Transverse colon (tissue), 4 donors: ENCODE data around the gene ARAP1. TPM values are rescaled to one million over a fixed set of nuclear protein-coding genes. Genes with fewer than 3 reads are reported as not detected.

ENCODE experiments used
- DNase-seq: peaks from one replicate; pipeline ENCODE4 v3.0.0-alpha.2; 2019
- H3K27ac ChIP-seq, 4 donors: fragments of 200-600 bp; sonication (generic); 2 replicates each; pipeline ENCODE4 v1.5.1; 2016 to 2018; ENCODE audit warnings: inconsistent platforms in 4 of 4
- H3K27me3 ChIP-seq: fragments of 200-600 bp; sonication (generic); 2 replicates; pipeline ENCODE4 v1.5.1; 2017; ENCODE audit warnings: inconsistent platforms
- H3K36me3 ChIP-seq, 4 donors: fragments of 200-600 bp; sonication (generic); 2 replicates each; pipeline ENCODE4 v1.5.1; 2017 to 2019; ENCODE audit warnings: inconsistent platforms in 4 of 4
- H3K4me1 ChIP-seq, 4 donors: fragments of 200-600 bp; sonication (generic); 2 replicates each; pipeline ENCODE4 v1.5.1; 2017 to 2020; ENCODE audit warnings: inconsistent platforms in 4 of 4
- H3K4me3 ChIP-seq, 4 donors: fragments of 200-600 bp; sonication (generic); 1 replicate in 1 of 4; 2 replicates in 3 of 4; pipeline versions ENCODE4 v1.5.1 to v1.6.1; 2017 to 2019; ENCODE audit warnings: inconsistent platforms in 4 of 4
- H3K9me3 ChIP-seq, 2 donors: fragments of 200-600 bp; sonication (generic); 2 replicates each; pipeline ENCODE4 v1.5.1; 2017 to 2019; ENCODE audit warnings: inconsistent platforms in 2 of 2
- EP300 ChIP-seq: sonication (generic); formaldehyde crosslinking; IDR thresholded peaks from one replicate; pipeline ENCODE4 v1.6.1; 2017; ENCODE audit warnings: antibody characterized with exemption, low read depth
- POLR2A ChIP-seq: fragments of 450-650 bp; IDR thresholded peaks from one replicate; pipeline ENCODE4 v1.6.1; 2016; ENCODE audit warnings: antibody characterized with exemption, mild to moderate bottlenecking, moderate library complexity
- POLR2AphosphoS5 ChIP-seq, 3 donors: sonication (generic); formaldehyde crosslinking; IDR thresholded peaks; one replicate each; pipeline ENCODE4 v1.6.1; 2016; ENCODE audit warnings: antibody characterized with exemption in 3 of 3
- WGBS, 2 donors: methylation state at CpG; one replicate each; pipeline ENCODE4 v1.1.5; 2018; ENCODE audit warnings: low coverage in 1 of 2; 5-methylcytosine and 5-hydroxymethylcytosine counted together
- in situ Hi-C, 4 donors: fragments of 200-750 bp; cut with MboI; loops; one replicate each; pipeline versions ENCODE4 v1.15.0 to v1.15.1; 2017; ENCODE audit warnings: low sequenced_read_pairs in 3 of 4, low pct_ligation_motif_present in 1 of 4, low pct_unique_long_range_greater_than_20kb in 1 of 4
- intact Hi-C: fragments of 100-400 bp; cut with DNase I; formaldehyde crosslinking; loops from one replicate; pipeline ENCODE4 v1.15.1; 2023; ENCODE audit warnings: low total_unique reads
- total RNA-seq, 4 donors: library from RNA; depleted of rRNA; stranded (reverse); fragments of >200 nt; gene quantifications; one replicate each; pipeline ENCODE4 v1.1.0, GENCODE V29; 2016
- TF ChIP-seq, protein P1 (sequence below), 5 experiments: fragments of 200-600 bp in 3 of 5; fragments of 450-650 bp in 2 of 5; sonication (generic) in 3 of 5; IDR thresholded peaks; 1 replicate in 2 of 5; 2 replicates in 3 of 5; pipeline ENCODE4 v1.5.1; 2016 to 2017; ENCODE audit warnings: antibody characterized with exemption in 5 of 5, inconsistent platforms in 3 of 5, mild to moderate bottlenecking in 2 of 5, moderate library complexity in 1 of 5

ARAP1 gene
- total RNA-seq, 4 donors from 2014 or later = 99.4 to 233 (median 108) TPM

DNA sequence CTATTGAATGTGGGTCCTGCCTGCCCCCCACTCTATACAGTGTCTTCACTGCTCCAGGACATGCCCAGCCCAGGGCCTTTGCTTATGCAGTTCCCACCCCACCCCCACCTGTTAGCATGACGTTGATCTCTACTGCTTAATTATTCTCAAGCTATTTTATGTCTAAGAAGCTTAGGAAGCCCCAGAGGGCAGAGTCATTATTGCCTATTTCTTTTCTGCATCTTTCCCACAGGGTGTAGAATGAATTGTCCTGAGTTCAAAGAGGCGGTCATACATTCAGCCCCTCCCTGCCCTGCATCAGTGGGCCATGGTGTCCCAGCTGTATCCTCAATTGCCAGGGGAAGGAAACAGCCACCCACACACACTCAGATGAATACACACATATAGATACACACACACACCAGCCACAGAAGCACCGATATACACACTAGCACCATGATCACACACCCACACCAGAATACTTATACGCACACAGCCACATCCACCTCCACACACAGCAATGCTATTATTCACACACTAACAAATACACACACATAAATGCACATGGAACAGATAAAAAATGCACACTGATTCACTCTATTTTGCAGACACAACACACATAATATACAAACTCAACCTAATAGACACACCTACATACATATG lies 79.5 kb downstream of the ARAP1 start:
- 54 to 94% methylated on average over 2 to 4 of the region's 4 CpGs for WGBS, 2 donors
- DNase-seq = no peak
- Histone ChIP-seq H3K4me1 (peaks cover 0 to 5% (median 0%) of the 10 kb centered on the region in 4 donors), H3K36me3 (no peaks in the 10 kb centered on the region), H3K4me3 (no peak overlapping the region), H3K9me3 (peaks cover 0 to 2% of the 10 kb centered on the region in 2 donors), H3K27ac (no peak overlapping the region), H3K27me3 (peaks cover 85% of the 10 kb centered on the region)
- TF ChIP-seq EP300 (no peak), POLR2A (no peak), POLR2AphosphoS5 (IDR thresholded peaks at IDR 0.05) (no peak)
- TF ChIP-seq, protein P1, sequence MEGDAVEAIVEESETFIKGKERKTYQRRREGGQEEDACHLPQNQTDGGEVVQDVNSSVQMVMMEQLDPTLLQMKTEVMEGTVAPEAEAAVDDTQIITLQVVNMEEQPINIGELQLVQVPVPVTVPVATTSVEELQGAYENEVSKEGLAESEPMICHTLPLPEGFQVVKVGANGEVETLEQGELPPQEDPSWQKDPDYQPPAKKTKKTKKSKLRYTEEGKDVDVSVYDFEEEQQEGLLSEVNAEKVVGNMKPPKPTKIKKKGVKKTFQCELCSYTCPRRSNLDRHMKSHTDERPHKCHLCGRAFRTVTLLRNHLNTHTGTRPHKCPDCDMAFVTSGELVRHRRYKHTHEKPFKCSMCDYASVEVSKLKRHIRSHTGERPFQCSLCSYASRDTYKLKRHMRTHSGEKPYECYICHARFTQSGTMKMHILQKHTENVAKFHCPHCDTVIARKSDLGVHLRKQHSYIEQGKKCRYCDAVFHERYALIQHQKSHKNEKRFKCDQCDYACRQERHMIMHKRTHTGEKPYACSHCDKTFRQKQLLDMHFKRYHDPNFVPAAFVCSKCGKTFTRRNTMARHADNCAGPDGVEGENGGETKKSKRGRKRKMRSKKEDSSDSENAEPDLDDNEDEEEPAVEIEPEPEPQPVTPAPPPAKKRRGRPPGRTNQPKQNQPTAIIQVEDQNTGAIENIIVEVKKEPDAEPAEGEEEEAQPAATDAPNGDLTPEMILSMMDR (IDR thresholded peaks at IDR 0.05) = no peak
- intact Hi-C loops = no loop called here
- in situ Hi-C loops = loop anchor here in 3 of 4 donors (25.0 kb wide), 2 partner anchors 185 to 210 kb away; no protein-coding TSS in a partner anchor

DNA sequence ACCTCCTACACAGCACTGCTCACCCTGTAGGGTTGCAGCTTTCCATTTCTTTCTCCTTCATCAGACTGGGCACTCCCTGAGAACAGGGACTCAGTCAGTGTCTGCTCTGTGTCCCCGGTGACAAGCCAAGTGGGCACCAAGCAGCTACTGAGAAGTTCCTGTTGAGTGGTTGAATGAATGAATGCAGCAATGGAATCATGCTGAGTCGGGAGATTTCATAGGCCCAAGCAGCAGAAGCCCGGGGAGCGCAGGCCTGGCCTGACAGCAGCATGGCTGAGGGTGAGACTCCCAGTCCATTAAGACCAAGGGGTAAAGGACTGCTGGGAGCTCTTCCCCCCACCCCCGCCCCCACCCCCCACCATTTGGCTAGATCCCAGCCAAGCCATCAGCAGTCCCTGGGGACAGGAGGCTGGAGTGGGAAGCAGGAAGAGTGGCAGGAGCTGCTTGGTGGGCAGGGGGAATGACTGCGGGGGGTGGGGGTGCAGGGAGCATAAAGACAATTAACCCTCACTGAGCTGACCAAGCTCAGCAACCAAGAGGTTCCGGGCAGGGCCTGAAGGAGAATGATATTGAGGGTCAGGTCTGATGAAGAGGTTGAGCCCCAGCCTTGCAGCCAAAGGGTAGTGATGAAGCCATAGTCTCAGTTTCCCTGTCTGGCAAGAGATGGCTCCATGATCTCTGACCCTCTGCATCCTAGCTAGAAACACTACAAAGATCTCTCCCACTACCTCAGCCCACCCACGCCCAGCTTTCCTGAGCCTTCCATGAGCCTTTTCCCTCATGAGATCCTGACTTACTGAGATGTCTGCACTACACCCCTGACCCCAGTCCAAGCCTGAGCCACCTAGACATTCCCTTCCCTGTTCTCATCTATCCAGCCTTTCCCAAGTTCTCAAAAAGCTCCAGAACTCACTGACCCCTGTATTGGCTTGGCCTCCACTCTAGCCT lies 80.8 kb downstream of the ARAP1 start:
- DNase-seq = no peak
- H3K4me3 ChIP-seq = no peak overlapping the region
- in situ Hi-C loops (loop anchor here in 3 of 4 donors (25.0 kb wide), 2 partner anchors 184 to 209 kb away; no protein-coding TSS in a partner anchor), intact Hi-C loops (no loop called here)
- 54 to 80% methylated on average over 1 to 5 of the region's 8 CpGs for WGBS, 2 donors
- no peak overlapping the region for H3K27ac ChIP-seq
- peaks cover 72% of the 10 kb centered on the region for H3K27me3 ChIP-seq
- H3K36me3 ChIP-seq = no peaks in the 10 kb centered on the region
- TF ChIP-seq POLR2AphosphoS5 (IDR thresholded peaks at IDR 0.05) (no peak), EP300 (no peak), POLR2A (no peak)
- TF ChIP-seq, protein P1 (IDR thresholded peaks at IDR 0.05) = no peak
- no peaks in the 10 kb centered on the region for H3K4me1 ChIP-seq
- H3K9me3 ChIP-seq = peaks cover 5 to 6% of the 10 kb centered on the region in 2 donors

DNA sequence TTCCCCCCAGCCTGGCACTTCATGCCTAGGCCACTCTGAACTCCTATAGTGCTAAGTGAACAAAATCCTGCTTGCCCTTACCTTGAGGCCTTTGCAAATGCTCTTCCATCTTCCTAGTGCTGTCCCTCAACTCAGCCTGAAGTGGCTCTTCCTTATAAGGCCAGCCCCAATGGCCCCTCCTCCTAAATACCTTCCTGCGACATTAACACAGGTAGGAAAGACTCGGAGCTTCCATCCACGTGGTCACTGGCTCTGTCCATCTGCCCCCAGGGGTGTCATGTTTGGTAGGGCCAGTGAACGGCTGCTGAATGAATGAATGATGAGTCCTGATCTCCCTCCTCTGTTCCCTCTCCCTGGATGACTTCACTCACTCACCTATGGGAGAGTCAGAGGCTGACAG lies 82.2 kb downstream of the ARAP1 start:
- 33 to 46% methylated on average over 1 to 4 of the region's 4 CpGs for WGBS, 2 donors
- Histone ChIP-seq H3K4me1 (no peaks in the 10 kb centered on the region), H3K36me3 (no peaks in the 10 kb centered on the region), H3K4me3 (no peak overlapping the region), H3K9me3 (peaks cover 5 to 6% of the 10 kb centered on the region in 2 donors), H3K27ac (no peak overlapping the region), H3K27me3 (peaks cover 66% of the 10 kb centered on the region)
- TF ChIP-seq, protein P1 (IDR thresholded peaks at IDR 0.05) = no peak
- TF ChIP-seq POLR2A (no peak), EP300 (no peak), POLR2AphosphoS5 (IDR thresholded peaks at IDR 0.05) (no peak)
- in situ Hi-C loops = loop anchor here in 3 of 4 donors (25.0 kb wide), 2 partner anchors 183 to 208 kb away; no protein-coding TSS in a partner anchor
- intact Hi-C loops = no loop called here
- no peak for DNase-seq

DNA sequence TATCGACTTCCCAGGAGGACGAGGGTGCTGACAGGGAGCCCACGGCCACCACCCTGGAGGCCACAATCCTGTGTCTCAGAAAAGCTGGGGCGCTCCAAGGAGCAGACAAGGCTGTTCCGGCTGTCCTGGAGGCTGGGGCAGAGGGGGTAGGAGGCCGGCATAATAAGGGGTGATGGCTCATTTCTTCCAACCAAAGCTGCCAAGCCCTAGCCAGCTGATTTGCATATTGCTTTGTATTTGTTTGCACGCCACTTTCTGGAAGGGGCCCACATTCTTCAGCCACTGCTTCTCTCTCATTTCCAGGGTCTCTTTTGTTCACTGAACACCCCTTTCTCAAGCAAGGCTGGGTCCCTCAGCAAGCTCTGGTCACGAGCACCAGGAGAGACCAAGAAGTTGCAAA lies 82.7 kb downstream of the ARAP1 start:
- Histone ChIP-seq H3K27ac (no peak overlapping the region), H3K36me3 (no peaks in the 10 kb centered on the region), H3K27me3 (peaks cover 66% of the 10 kb centered on the region), H3K9me3 (peaks cover 5 to 6% of the 10 kb centered on the region in 2 donors), H3K4me3 (no peak overlapping the region), H3K4me1 (no peaks in the 10 kb centered on the region)
- in situ Hi-C loops = loop anchor here in 3 of 4 donors (25.0 kb wide), 2 partner anchors 182 to 207 kb away; no protein-coding TSS in a partner anchor
- 62 to 73% methylated on average over 2 to 8 of the region's 8 CpGs for WGBS, 2 donors
- TF ChIP-seq EP300 = no peak
- intact Hi-C loops = no loop called here
- DNase-seq = no peak
